Kidney (tissue), 14 donors: Measurements from ENCODE around the gene EXOC3. TPM values are rescaled to one million over a fixed set of nuclear protein-coding genes. Genes with fewer than 3 reads are reported as not detected.

Experiments
- DNase-seq, 5 donors: peaks; one replicate each; pipeline ENCODE4 v3.0.0-alpha.2; 2013 to 2020
- FAIRE-seq: peaks from 2 replicates; lab custom pipeline; 2012; peaks lifted over from hg19 to GRCh38; lab: Jason Lieb, UNC
- H3K27ac ChIP-seq, 2 donors: one replicate each; pipeline ENCODE4 v1.7.0; 2013; ENCODE audit warnings: low read depth in 2 of 2, low read length in 2 of 2, inconsistent platforms in 1 of 2
- H3K27me3 ChIP-seq: one replicate; pipeline ENCODE4 v1.7.1; 2013; ENCODE audit warnings: low read length, inconsistent platforms; ENCODE audit not compliant: control insufficient read depth, insufficient read depth
- H3K36me3 ChIP-seq, 3 donors: one replicate each; pipeline versions ENCODE4 v1.7.0 to v1.7.1; 2013; ENCODE audit warnings: low read length in 3 of 3, control low read depth in 1 of 3, inconsistent platforms in 1 of 3; ENCODE audit not compliant: insufficient read depth in 3 of 3, control insufficient read depth in 2 of 3
- H3K4me1 ChIP-seq, 3 donors: one replicate each; pipeline versions ENCODE4 v1.7.0 to v1.7.1; 2013; ENCODE audit warnings: low read length in 3 of 3, inconsistent platforms in 1 of 3, low read depth in 1 of 3; ENCODE audit not compliant: control insufficient read depth in 2 of 3, insufficient read depth in 2 of 3
- H3K4me3 ChIP-seq, 3 donors: one replicate each; pipeline versions ENCODE4 v1.7.0 to v1.8.1; 2013; ENCODE audit warnings: low read length in 3 of 3, control low read depth in 1 of 3, inconsistent platforms in 1 of 3
- H3K9ac ChIP-seq, 3 donors: one replicate each; pipeline versions ENCODE4 v1.7.0 to v1.7.1; 2013; ENCODE audit warnings: low read length in 3 of 3, control low read depth in 1 of 3, inconsistent platforms in 1 of 3
- H3K9me3 ChIP-seq, 3 donors: one replicate each; pipeline versions ENCODE4 v1.7.0 to v1.7.1; 2013; ENCODE audit warnings: low read length in 3 of 3, control low read depth in 1 of 3, inconsistent platforms in 1 of 3; ENCODE audit not compliant: control insufficient read depth in 2 of 3, insufficient read depth in 1 of 3
- intact Hi-C: fragments of 100-400 bp; cut with DNase I; formaldehyde crosslinking; loops from one replicate; pipeline ENCODE4 v1.11.1; 2022
- polyA plus RNA-seq: library from polyadenylated mRNA; stranded (reverse); fragments of 350-450 nt; fragmentation: Illumina TruSeq; extraction: RNeasy Lipid Tissue Mini Kit (QIAGEN cat#74804); gene quantifications from one replicate; pipeline ENCODE4 v1.2.3, GENCODE V29; 2014; ENCODE audit warnings: low read depth, low replicate concordance; ENCODE audit not compliant: insufficient read depth
- total RNA-seq: library from RNA; stranded (reverse); fragmentation: NEBNext Ultra II Directional; extraction: Animal tissue kit (Norgen Biotek cat#: 25700); gene quantifications from one replicate; pipeline ENCODE4 v1.2.1, GENCODE V29; 2021
- TF ChIP-seq, protein P1 (sequence below): IDR thresholded peaks from 3 replicates; pipeline ENCODE4 v1.5.1; 2012; ENCODE audit warnings: mild to moderate bottlenecking, moderate library complexity, borderline replicate concordance; ENCODE audit not compliant: insufficient read depth; ENCODE audit errors: extremely low read depth
- donor health status: control.
- donor health status: control.
- donor health status: control.
- donor health status: control.
- donor health status: control.
- donor health status: DM: yes; HTN: yes; CAD: no.
- donor health status: Normal renal cell carcinoma (clear cell type).

EXOC3 gene
- total and polyA plus RNA-seq, 2 donors from 2014 or later: 40.5 to 71.5 TPM

DNA sequence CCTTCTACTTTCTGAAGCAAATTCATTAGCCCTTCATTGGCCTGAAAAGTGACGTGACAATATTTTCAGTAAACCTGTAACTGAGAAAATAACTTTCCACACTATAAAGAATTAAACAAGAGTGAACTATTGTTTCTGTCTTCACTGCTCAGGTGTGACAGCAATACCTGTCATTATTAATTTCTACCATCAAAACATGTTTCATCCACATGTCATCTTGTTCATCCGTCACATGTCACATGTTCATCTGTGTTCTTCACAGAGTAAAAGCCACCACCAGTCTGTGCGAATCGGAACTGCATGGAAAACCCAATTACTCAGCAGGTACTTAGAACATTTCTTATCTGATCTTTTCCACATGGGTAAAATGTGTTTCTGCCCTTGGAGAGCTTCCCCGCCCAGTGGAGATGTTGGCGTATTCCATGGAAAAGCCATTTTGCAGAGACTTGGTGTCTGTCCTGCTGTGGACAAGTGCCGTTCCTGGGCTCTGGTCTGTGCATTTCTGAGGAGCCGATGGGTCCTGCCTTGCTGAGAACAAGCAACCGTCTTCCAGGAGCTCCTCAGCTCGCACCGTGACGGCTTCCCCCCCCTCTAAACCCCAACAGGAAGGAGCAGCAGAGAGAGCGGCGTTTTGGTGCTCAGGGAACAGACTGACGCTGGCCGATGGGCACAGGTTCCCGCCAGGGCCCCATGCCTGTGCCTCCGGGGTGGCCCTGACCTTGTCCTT lies 10.6 kb upstream of the EXOC3 start:
- Histone ChIP-seq H3K27me3 (no peaks in the 10 kb centered on the region), H3K36me3 (no peaks in the 10 kb centered on the region), H3K9me3 (no peaks in the 10 kb centered on the region), H3K27ac (no peak overlapping the region), H3K4me3 (no peak overlapping the region), H3K9ac (no peak overlapping the region), H3K4me1 (no peaks in the 10 kb centered on the region)
- intact Hi-C loops: no loop called here
- DNase-seq: peak in 1 of 5 donors; percentile 36
- no peak for FAIRE-seq
- TF ChIP-seq, protein P1, sequence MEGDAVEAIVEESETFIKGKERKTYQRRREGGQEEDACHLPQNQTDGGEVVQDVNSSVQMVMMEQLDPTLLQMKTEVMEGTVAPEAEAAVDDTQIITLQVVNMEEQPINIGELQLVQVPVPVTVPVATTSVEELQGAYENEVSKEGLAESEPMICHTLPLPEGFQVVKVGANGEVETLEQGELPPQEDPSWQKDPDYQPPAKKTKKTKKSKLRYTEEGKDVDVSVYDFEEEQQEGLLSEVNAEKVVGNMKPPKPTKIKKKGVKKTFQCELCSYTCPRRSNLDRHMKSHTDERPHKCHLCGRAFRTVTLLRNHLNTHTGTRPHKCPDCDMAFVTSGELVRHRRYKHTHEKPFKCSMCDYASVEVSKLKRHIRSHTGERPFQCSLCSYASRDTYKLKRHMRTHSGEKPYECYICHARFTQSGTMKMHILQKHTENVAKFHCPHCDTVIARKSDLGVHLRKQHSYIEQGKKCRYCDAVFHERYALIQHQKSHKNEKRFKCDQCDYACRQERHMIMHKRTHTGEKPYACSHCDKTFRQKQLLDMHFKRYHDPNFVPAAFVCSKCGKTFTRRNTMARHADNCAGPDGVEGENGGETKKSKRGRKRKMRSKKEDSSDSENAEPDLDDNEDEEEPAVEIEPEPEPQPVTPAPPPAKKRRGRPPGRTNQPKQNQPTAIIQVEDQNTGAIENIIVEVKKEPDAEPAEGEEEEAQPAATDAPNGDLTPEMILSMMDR: no peak

DNA sequence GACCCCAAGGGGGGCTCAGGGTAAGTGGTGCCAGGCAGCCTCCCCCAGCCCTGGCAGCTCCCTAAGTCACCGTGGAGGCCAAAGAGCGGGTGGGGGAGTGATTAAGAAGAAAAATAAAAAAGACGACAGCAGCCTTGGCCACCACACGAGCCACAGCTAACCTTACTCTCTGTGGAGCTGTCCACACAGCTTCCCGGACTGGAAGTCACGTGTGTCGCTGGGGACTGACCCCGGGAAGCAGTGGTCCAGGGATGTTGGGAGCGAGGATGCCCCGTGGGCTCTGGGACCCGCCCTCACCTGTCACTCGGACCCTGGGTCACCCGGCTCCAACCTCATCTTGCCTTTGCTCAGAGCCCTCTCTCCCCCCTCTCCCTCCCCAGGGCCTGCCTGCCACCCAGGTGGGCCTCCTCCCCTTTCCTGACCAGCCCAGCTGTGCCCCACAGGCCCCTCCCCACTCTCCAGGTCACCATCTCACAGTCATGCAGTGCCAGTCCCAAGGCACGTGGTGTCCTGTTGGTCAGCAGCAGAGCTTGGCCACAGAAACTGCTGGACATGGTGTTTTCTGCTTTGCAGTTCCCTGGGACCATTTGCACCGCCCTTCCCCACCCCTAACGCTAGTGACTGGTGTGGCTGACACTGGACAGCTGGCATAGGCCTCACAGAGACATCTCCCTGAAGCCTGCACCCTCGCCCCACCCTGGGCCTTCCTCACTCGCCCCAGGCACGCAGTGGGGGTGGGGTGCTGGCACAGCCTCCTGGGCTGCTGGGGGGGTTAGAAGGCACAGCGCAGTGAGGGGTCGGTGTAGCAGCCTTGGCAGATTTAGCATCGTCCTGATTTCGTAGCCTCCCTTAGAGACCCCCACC lies 9.8 kb upstream of the EXOC3 start:
- H3K27ac ChIP-seq: no peak overlapping the region
- intact Hi-C loops: no loop called here
- H3K27me3 ChIP-seq: no peaks in the 10 kb centered on the region
- no peak overlapping the region for H3K9ac ChIP-seq
- H3K4me3 ChIP-seq: no peak overlapping the region
- no peaks in the 10 kb centered on the region for H3K9me3 ChIP-seq
- DNase-seq (peak in 2 of 5 donors; percentile 43 to 57), FAIRE-seq (no peak)
- TF ChIP-seq, protein P1: no peak
- no peaks in the 10 kb centered on the region for H3K36me3 ChIP-seq
- H3K4me1 ChIP-seq: no peaks in the 10 kb centered on the region

DNA sequence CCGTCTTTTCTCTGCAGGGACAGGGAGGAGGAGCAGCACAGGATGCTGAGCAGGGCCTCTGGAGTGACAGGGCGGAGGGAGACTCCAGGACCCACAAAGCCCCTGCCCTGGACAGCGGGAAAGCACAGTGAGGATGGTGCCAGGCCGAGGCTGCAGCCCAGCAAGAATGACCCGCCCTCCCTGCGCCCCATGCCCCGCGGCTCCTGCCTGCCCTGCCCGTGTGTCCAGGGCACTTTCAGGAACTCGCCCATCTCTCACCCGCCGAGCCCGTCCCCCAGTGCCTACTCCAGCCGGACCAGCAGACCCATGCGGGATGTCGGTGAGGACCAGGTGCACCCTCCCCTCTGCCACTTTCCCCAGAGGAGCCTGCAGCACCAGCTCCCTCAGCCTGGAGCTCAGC lies 9.1 kb upstream of the EXOC3 start:
- Histone ChIP-seq H3K9ac (no peak overlapping the region), H3K4me1 (no peaks in the 10 kb centered on the region), H3K36me3 (no peaks in the 10 kb centered on the region), H3K27ac (no peak overlapping the region), H3K9me3 (no peaks in the 10 kb centered on the region), H3K4me3 (no peak overlapping the region), H3K27me3 (no peaks in the 10 kb centered on the region)
- FAIRE-seq (no peak), DNase-seq (peak in 2 of 5 donors; percentile 41 to 69)
- intact Hi-C loops: no loop called here
- TF ChIP-seq, protein P1: no peak
